Ovary (tissue), 9 donors: ENCODE data around the gene GPN2. TPM values are rescaled to one million over a fixed set of nuclear protein-coding genes. Genes with fewer than 3 reads are reported as not detected.

ENCODE experiments used
- DNase-seq, 5 donors: peaks; one replicate each; pipeline ENCODE4 v3.0.0-alpha.2; 2019 to 2020
- H3K27ac ChIP-seq, 2 donors: fragments of 200-600 bp; one replicate each; pipeline versions ENCODE4 v1.5.1 to v1.8.0; 2019 to 2022
- H3K27me3 ChIP-seq: fragments of 200-600 bp; one replicate; pipeline ENCODE4 v1.8.0; 2022
- H3K36me3 ChIP-seq: fragments of 200-600 bp; sonication (generic); one replicate; pipeline ENCODE4 v1.5.1; 2019
- H3K4me1 ChIP-seq: one replicate; pipeline ENCODE4 v1.8.1; 2013; ENCODE audit warnings: mild to moderate bottlenecking, moderate library complexity; ENCODE audit not compliant: insufficient read depth
- H3K4me3 ChIP-seq: fragments of 200-600 bp; sonication (generic); one replicate; pipeline ENCODE4 v1.5.1; 2017
- H3K9me3 ChIP-seq, 2 donors: fragments of 200-600 bp in 1 of 2; sonication (generic) in 1 of 2; one replicate each; pipeline versions ENCODE4 v1.5.1 to v1.8.1; 2013 to 2019; ENCODE audit warnings: mild to moderate bottlenecking in 1 of 2, moderate library complexity in 1 of 2
- EP300 ChIP-seq: sonication (generic); formaldehyde crosslinking; IDR thresholded peaks from one replicate; pipeline ENCODE4 v1.6.1; 2017; ENCODE audit warnings: antibody characterized with exemption
- POLR2A ChIP-seq: fragments of 450-650 bp; IDR thresholded peaks from one replicate; pipeline ENCODE4 v1.6.1; 2017; ENCODE audit warnings: antibody characterized with exemption, mild to moderate bottlenecking, moderate library complexity
- WGBS, 3 donors: extraction: QIAGEN DNeasy Blood & Tissue Kit in 1 of 3; methylation state at CpG; one replicate each; pipeline versions ENCODE4 v1.1.5 to v1.1.7; 2013 to 2017; 5-methylcytosine and 5-hydroxymethylcytosine counted together
- intact Hi-C, 4 donors: fragments of 100-400 bp; cut with DNase I; formaldehyde crosslinking; loops; one replicate each; pipeline versions ENCODE4 v1.11.0 to v1.15.1; 2022 to 2023
- polyA plus RNA-seq, 2 donors: library from polyadenylated mRNA; stranded (reverse); fragments of 200-250 nt in 1 of 2; fragments of 350-450 nt in 1 of 2; fragmentation: Illumina TruSeq in 1 of 2; extraction: RNeasy Lipid Tissue Mini Kit (QIAGEN cat#74804) in 1 of 2; gene quantifications; one replicate each; pipeline ENCODE4 v1.2.3, GENCODE V29; 2013 to 2014
- total RNA-seq, 7 donors: library from RNA; depleted of rRNA in 2 of 7; stranded (reverse); fragments of >200 nt in 2 of 7; fragmentation: NEBNext Ultra II Directional in 3 of 7; extraction: Animal tissue kit (Norgen Biotek cat#: 25700) in 3 of 7; gene quantifications; one replicate each; pipeline versions ENCODE4 v1.1.0 to v1.2.4, GENCODE V29; 2016 to 2023
- TF ChIP-seq, protein P1 (sequence below), 3 donors: fragments of 450-650 bp in 2 of 3; fragments of 200-600 bp in 1 of 3; IDR thresholded peaks; one replicate each; pipeline versions ENCODE4 v1.5.1 to v1.8.0; 2016 to 2022; ENCODE audit warnings: antibody characterized with exemption in 3 of 3, mild to moderate bottlenecking in 1 of 3
- donor health status: DM: no; HTN: no; CAD: no; lungs with moderate emphysema.
- donor health status: DM: no; HTN: no; CAD: no.
- donor health status: Bipolar disorder and iron deficiency.
- donor health status: DM: yes; HTN: yes; CAD: no.
- donor health status: DM: no; HTN: no; CAD: no.
- donor health status: DM: yes; HTN: yes; CAD: no.

Gene GPN2
- total and polyA plus RNA-seq, 9 donors, result 6.9 to 27.8 (median 20.4) TPM

DNA sequence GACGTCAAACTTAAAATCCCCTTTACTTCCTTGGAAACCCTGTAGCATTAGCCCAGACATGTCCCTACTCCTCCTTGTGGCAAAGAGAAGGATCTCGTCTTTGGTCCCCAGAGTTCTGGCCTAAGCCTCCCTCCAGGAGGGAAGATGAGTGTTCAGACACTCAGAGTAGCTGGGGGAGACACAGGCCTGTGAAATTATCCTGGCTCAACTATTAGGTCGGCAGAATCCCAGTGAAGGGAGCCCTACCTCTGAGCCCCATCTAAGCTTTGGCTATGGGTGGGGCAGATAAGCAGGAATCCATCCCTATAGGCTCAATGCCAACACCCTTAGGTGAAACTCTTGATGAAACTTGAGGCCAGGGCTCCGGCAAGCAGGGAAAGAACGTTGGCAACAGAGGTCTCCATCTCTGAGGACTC is 28.8 kb downstream of the GPN2 start:
- Histone ChIP-seq H3K36me3 (no peaks in the 10 kb centered on the region), H3K4me1 (peaks cover 6% of the 10 kb centered on the region), H3K9me3 (no peaks in the 10 kb centered on the region), H3K27ac (no peak overlapping the region), H3K27me3 (no peaks in the 10 kb centered on the region), H3K4me3 (no peak overlapping the region)
- intact Hi-C loops, result no loop called here
- 64 to 68% (median 67%) methylated on average over 5 of the region's 5 CpGs for WGBS, 3 donors
- no peak for DNase-seq
- TF ChIP-seq EP300 (no peak), POLR2A (no peak)
- TF ChIP-seq, protein P1, sequence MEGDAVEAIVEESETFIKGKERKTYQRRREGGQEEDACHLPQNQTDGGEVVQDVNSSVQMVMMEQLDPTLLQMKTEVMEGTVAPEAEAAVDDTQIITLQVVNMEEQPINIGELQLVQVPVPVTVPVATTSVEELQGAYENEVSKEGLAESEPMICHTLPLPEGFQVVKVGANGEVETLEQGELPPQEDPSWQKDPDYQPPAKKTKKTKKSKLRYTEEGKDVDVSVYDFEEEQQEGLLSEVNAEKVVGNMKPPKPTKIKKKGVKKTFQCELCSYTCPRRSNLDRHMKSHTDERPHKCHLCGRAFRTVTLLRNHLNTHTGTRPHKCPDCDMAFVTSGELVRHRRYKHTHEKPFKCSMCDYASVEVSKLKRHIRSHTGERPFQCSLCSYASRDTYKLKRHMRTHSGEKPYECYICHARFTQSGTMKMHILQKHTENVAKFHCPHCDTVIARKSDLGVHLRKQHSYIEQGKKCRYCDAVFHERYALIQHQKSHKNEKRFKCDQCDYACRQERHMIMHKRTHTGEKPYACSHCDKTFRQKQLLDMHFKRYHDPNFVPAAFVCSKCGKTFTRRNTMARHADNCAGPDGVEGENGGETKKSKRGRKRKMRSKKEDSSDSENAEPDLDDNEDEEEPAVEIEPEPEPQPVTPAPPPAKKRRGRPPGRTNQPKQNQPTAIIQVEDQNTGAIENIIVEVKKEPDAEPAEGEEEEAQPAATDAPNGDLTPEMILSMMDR (IDR thresholded peaks at IDR 0.05), result no peak

DNA sequence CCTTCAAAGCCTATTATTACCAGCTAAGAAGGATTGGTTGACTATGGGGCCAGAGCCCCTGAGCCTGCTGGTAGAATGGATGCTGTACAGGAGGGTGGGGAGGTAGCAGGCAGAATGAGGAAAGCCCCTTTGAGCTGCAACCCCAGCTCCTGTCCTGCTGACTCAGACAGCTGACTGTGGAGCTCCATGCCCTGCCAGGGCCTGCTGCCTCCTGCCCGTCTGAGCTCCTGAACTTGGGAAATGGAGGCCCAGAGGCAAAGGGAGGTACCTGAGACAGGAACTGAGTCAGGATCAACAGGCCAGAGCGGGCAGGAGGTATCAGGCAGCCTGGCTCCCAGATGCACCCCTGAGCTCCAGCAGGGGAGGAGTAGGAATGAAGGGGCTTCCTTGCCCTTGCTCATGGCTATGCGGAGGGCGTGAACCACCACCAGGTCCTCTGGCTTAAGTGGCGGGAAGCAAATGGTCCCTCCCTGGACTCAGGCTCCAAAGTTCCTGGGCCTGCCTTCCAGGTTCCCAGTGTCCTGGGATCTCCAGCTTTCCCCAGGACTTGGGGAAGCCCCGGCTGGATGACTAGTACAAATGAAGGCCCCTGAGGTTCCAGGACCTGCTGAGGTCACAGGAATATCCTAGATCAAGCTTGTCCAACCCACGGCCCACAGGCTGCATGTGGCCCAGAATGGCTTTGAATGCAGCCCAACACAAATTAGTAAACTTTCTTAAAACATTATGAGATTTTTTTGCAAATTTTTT is 31.0 kb downstream of the GPN2 start:
- no peaks in the 10 kb centered on the region for H3K36me3 ChIP-seq
- H3K4me1 ChIP-seq, result peaks cover 2% of the 10 kb centered on the region
- no peak for DNase-seq
- 91% methylated on average over 7 of the region's 7 CpGs for WGBS, 3 donors
- no peak overlapping the region for H3K4me3 ChIP-seq
- no peaks in the 10 kb centered on the region for H3K9me3 ChIP-seq
- no peak overlapping the region for H3K27ac ChIP-seq
- TF ChIP-seq, protein P1 (IDR thresholded peaks at IDR 0.05), result no peak
- TF ChIP-seq POLR2A, result no peak
- no peak for TF ChIP-seq EP300
- H3K27me3 ChIP-seq, result no peaks in the 10 kb centered on the region
- intact Hi-C loops, result no loop called here

DNA sequence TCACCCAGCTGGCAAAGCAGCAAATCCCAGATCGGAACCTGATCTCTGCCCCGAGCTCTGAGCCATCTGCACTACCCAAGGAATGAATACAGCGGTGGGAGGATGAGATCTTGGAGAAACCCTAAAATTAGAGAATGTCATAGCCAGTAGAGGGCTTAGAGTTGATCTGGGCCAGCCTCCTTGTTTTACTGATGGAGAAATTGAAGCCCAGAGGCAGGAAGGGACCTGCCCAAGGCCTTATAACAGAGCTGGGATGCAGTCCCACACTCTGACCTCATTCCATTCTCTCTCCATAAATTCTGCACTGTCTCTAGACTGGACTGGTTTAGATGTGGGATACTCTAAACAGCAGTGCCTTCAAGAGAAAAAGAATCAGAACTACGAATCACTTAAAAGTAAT is 31.9 kb downstream of the GPN2 start:
- no peaks in the 10 kb centered on the region for H3K36me3 ChIP-seq
- no peak for DNase-seq
- intact Hi-C loops, result no loop called here
- no peaks in the 10 kb centered on the region for H3K4me1 ChIP-seq
- no peaks in the 10 kb centered on the region for H3K9me3 ChIP-seq
- TF ChIP-seq, protein P1 (IDR thresholded peaks at IDR 0.05), result no peak
- no peak for TF ChIP-seq EP300
- no peak for TF ChIP-seq POLR2A
- H3K4me3 ChIP-seq, result no peak overlapping the region
- H3K27ac ChIP-seq, result no peak overlapping the region
- WGBS, 3 donors, result 28 to 31% (median 31%) methylated on average over 4 of the region's 4 CpGs
- no peaks in the 10 kb centered on the region for H3K27me3 ChIP-seq

DNA sequence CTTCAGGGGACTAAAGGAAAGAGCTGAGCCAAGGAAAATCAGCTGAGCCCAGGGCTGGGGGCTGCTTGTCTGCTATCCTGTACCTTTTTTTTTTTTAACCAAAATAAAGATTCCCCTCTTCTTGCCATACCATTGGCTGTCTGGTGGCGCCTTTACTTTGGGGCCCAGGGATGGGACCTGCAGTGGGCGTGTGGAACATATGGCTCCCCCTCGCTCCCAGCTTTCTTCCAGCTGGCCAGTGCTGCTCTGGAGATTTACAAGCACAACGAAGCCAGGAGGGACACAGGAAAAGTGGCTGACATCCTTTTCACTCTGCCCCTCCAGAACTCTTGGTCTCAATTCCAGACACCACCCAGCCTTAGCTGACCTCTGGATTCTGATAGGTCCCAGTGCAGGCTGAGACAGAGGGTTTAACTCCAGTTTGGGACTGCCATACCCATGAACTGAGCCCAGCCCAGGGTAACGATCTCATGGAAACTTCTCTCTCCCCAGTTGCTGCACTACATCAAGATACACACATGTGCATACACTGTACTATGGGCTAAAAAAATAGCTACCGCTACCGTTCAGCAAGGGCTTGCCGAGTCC is 32.5 kb downstream of the GPN2 start:
- intact Hi-C loops, result no loop called here
- H3K36me3 ChIP-seq, result no peaks in the 10 kb centered on the region

More for the DNA sequence above, 32.5 kb downstream of the GPN2 start:
- Histone ChIP-seq H3K4me3 (no peak overlapping the region), H3K9me3 (no peaks in the 10 kb centered on the region), H3K4me1 (no peaks in the 10 kb centered on the region), H3K27me3 (no peaks in the 10 kb centered on the region), H3K27ac (no peak overlapping the region)
- TF ChIP-seq EP300 (no peak), POLR2A (no peak)
- TF ChIP-seq, protein P1 (IDR thresholded peaks at IDR 0.05), result no peak
- DNase-seq, result no peak
- 59 to 65% (median 62%) methylated on average over 8 of the region's 8 CpGs for WGBS, 3 donors
